HepG2 (cell line): Measurements from ENCODE around the gene TTLL8. TPM values are rescaled to one million over a fixed set of nuclear protein-coding genes. Genes with fewer than 3 reads are reported as not detected.
A peak's percentile ranks its signal among the peaks of the same experiment; 100 is the strongest.

Source experiments
- ATAC-seq: fragments of 200-7000 bp; cut with Tn5 transposase; 3 replicates; pipeline ENCODE4 v1.9.1; 2020; ENCODE audit warnings: mild to moderate bottlenecking, moderate library complexity
- BruUV-seq: library from RNA; stranded (reverse); fragments of 400-500 nt; replicated peaks from 2 replicates; lab custom pipeline; 2021; lab: Mats Ljungman, UMichigan
- CTCF ChIA-PET: fragments of 300-600 bp; formaldehyde crosslinking; extraction: SDS; loops from one replicate; lab custom pipeline; 2021; ENCODE audit warnings: low total read pairs, inconsistent platforms, low intra/inter-chr PET ratio; lab: Yijun Ruan, JAX
- POLR2A ChIA-PET: fragments of 350-600 bp; sonication (Branson Sonifier 250); formaldehyde crosslinking; loops from one replicate; lab custom pipeline; 2020; ENCODE audit warnings: antibody characterized with exemption, inconsistent platforms; lab: Yijun Ruan, JAX
- DNase-seq: peaks from one replicate; pipeline ENCODE4 v3.0.0-alpha.2; 2015; ENCODE audit warnings: low spot score
- FAIRE-seq: peaks from 3 replicates; lab custom pipeline; 2011; peaks lifted over from hg19 to GRCh38; lab: Jason Lieb, UNC
- H2AFZ ChIP-seq: one replicate; pipeline ENCODE4 v1.6.1; 2011; ENCODE audit warnings: low read length, inconsistent platforms
- H3K27ac ChIP-seq: fragments of 300-600 bp; 3 replicates; pipeline ENCODE4 v1.8.0; 2011; ENCODE audit warnings: mixed run types, mild to moderate bottlenecking, mixed read lengths, low read length, inconsistent platforms; ENCODE audit not compliant: insufficient read depth; ENCODE audit errors: extremely low read length
- H3K27me3 ChIP-seq, 2 experiments: fragments of 200-600 bp in 1 of 2; 2 replicates in 1 of 2; 3 replicates in 1 of 2; pipeline versions ENCODE4 v1.6.0 to v1.8.0; 2011; ENCODE audit warnings: low read length in 2 of 2, mild to moderate bottlenecking in 2 of 2, moderate library complexity in 2 of 2, inconsistent platforms in 1 of 2; ENCODE audit not compliant: insufficient read depth in 2 of 2, control insufficient read depth in 1 of 2
- H3K36me3 ChIP-seq, 2 experiments: fragments of 200-600 bp in 1 of 2; replicated peaks in 1 of 2; 2 replicates in 1 of 2; 3 replicates in 1 of 2; pipeline versions ENCODE4 v1.5.1 to v1.8.0; 2011; ENCODE audit warnings: low read length in 2 of 2, inconsistent platforms in 1 of 2; ENCODE audit not compliant: insufficient read depth in 2 of 2, control insufficient read depth in 1 of 2
- H3K4me1 ChIP-seq: 2 replicates; pipeline ENCODE4 v1.5.1; 2012; ENCODE audit warnings: low read length, inconsistent platforms; ENCODE audit not compliant: insufficient read depth
- H3K4me2 ChIP-seq: 2 replicates; pipeline ENCODE4 v1.6.0; 2011; ENCODE audit warnings: low read depth, low read length, inconsistent platforms
- H3K4me3 ChIP-seq, 3 experiments: fragments of 200-600 bp in 1 of 3; sonication (generic), shearing (Covaris generic) in 1 of 3; replicated peaks in 1 of 3; 2 replicates each; pipeline ENCODE4 v1.5.1; 2011 to 2016; ENCODE audit warnings: low read length in 3 of 3, inconsistent platforms in 2 of 3, low read depth in 2 of 3, mild to moderate bottlenecking in 2 of 3, control low read depth in 1 of 3, mixed read lengths in 1 of 3; ENCODE audit not compliant: insufficient read depth in 1 of 3
- H3K79me2 ChIP-seq: one replicate; pipeline ENCODE4 v1.6.1; 2011; ENCODE audit warnings: low read length, inconsistent platforms; ENCODE audit not compliant: insufficient read depth
- H3K9ac ChIP-seq: 2 replicates; pipeline ENCODE4 v1.6.0; 2011; ENCODE audit warnings: mild to moderate bottlenecking, low read depth, low read length, inconsistent platforms; ENCODE audit not compliant: insufficient read depth
- H3K9me3 ChIP-seq: 2 replicates; pipeline ENCODE4 v1.5.1; 2012; ENCODE audit warnings: mild to moderate bottlenecking, low read length
- H4K20me1 ChIP-seq: 2 replicates; pipeline ENCODE4 v1.6.0; 2011; ENCODE audit warnings: inconsistent platforms, mild to moderate bottlenecking, low read length, moderate library complexity; ENCODE audit not compliant: insufficient read depth
- MIXL1 ChIP-seq: IDR thresholded peaks from 2 replicates; pipeline ENCODE4 v1.6.1; 2016
- NPAS2 ChIP-seq: sonication (generic); formaldehyde crosslinking; IDR thresholded peaks from 2 replicates; pipeline ENCODE4 v1.8.0; 2022; ENCODE audit warnings: mild to moderate bottlenecking, missing genetic modification reagents, borderline replicate concordance
- RBM22 ChIP-seq: fragments of 200-400 bp; formaldehyde crosslinking; optimal IDR thresholded peaks from 2 replicates; pipeline ENCODE3; 2017; ENCODE audit warnings: mild to moderate bottlenecking, low read length, moderate library complexity
- RNF2 ChIP-seq: fragments of 450-650 bp; conservative IDR thresholded peaks from 2 replicates; pipeline ENCODE4 v1.6.1; 2016; ENCODE audit warnings: low read depth
- ZBTB40 ChIP-seq, 2 experiments: fragments of 450-650 bp in 1 of 2; sonication (generic) in 1 of 2; formaldehyde crosslinking in 1 of 2; IDR thresholded peaks; 2 replicates each; pipeline versions ENCODE4 v1.6.1 to v1.8.0; 2016 to 2022; ENCODE audit warnings: antibody characterized with exemption in 1 of 2, mild to moderate bottlenecking in 1 of 2, missing genetic modification reagents in 1 of 2
- ZNF34 ChIP-seq: sonication (generic); formaldehyde crosslinking; IDR thresholded peaks from 2 replicates; pipeline ENCODE4 v1.4.0; 2020; ENCODE audit warnings: mild to moderate bottlenecking, missing genetic modification reagents, borderline replicate concordance
- ZNF737 ChIP-seq: sonication (generic); formaldehyde crosslinking; IDR thresholded peaks from 2 replicates; pipeline ENCODE4 v1.5.0; 2020; ENCODE audit warnings: missing genetic modification reagents, mild to moderate bottlenecking, borderline replicate concordance
- WGBS: methylation state at CpG from one replicate; pipeline ENCODE4 v1.1.6; 2017; ENCODE audit warnings: low lambda C conversion rate; 5-methylcytosine and 5-hydroxymethylcytosine counted together
- in situ Hi-C: cut with HindIII; loops from 2 replicates; pipeline ENCODE4 v1.10.0; 2017; ENCODE audit warnings: low pct_unique_long_range_greater_than_20kb; ENCODE audit not compliant: extremely low pct_ligation_motif_present
- intact Hi-C: fragments of 100-400 bp; cut with micrococcal nuclease; formaldehyde crosslinking; loops from one replicate; pipeline ENCODE4 v1.10.0; 2022; ENCODE audit not compliant: unreplicated experiment
- polyA plus RNA-seq, 8 experiments: library from polyadenylated mRNA; depleted of rRNA in 3 of 8; stranded (reverse) in 7 of 8; unstranded in 1 of 8; fragments of >200 nt; fragmentation: Illumina TruSeq in 4 of 8; extraction: Trizol in 4 of 8; gene quantifications; 2 replicates each; pipeline versions ENCODE4 v1.2.1 to v1.2.3, GENCODE V29; 2011 to 2016; ENCODE audit warnings: low read depth in 4 of 8, missing spikeins in 1 of 8, mixed read lengths in 1 of 8; ENCODE audit not compliant: insufficient read depth in 1 of 8
- total RNA-seq, 5 experiments: library from RNA; depleted of rRNA; stranded (reverse); fragments of >200 nt; fragmentation: Illumina TruSeq; extraction: Trizol; gene quantifications; 2 replicates each; pipeline ENCODE4 v1.2.3, GENCODE V29; 2016; ENCODE audit warnings: low read depth in 1 of 5

TTLL8 gene
- total and polyA plus RNA-seq, 2 of the 13 experiments (the other 11 are each of a cell fraction or from before 2014, with no cell fraction given), result not detected

- in situ Hi-C loops, result no loop called here
- 58% methylated on average over 10 of the region's 10 CpGs for WGBS
- H3K27me3 ChIP-seq, result peaks cover 2 to 9% of the 10 kb centered on the region in 2 experiments; a peak in 3 of 5 replicates
- no peak overlapping the region for H2AFZ ChIP-seq
- H3K36me3 ChIP-seq, result no peaks in the 10 kb centered on the region
- FAIRE-seq (no peak), ATAC-seq (no peak), DNase-seq (no peak)
- H3K79me2 ChIP-seq, result no peaks in the 10 kb centered on the region
- TF ChIP-seq MIXL1 (CRISPR knock-in tag) (no peak), RBM22 (no peak), ZBTB40 (IDR thresholded peaks at IDR 0.05) (no peak), ZBTB40 (CRISPR knock-in tag; IDR thresholded peaks at IDR 0.05) (peak; percentile 71), NPAS2 (no peak), ZNF34 (CRISPR knock-in tag) (no peak), RNF2 (no peak), ZNF737 (CRISPR knock-in tag) (no peak)
- ChIA-PET CTCF (no interaction called here), POLR2A (no interaction called here)
- no peak overlapping the region for H3K27ac ChIP-seq
- no peak overlapping the region for H3K4me2 ChIP-seq
- H4K20me1 ChIP-seq, result no peaks in the 10 kb centered on the region
- no peak overlapping the region for H3K9ac ChIP-seq
- peaks cover 7% of the 10 kb centered on the region; the same call in 1 of the 2 replicates for H3K4me1 ChIP-seq
- no peak overlapping the region for H3K4me3 ChIP-seq
- BruUV-seq, result no TSS peak
- no peaks in the 10 kb centered on the region for H3K9me3 ChIP-seq
- intact Hi-C loops, result loop anchor here (5.0 kb wide), 1 partner anchor 45 kb away; no protein-coding TSS in a partner anchor
Observed at GRCh38 chr22:50101870-50102565, 43.9 kb upstream of the TTLL8 start.
